OCI-LY1 (cell line): Measurements from ENCODE around the gene SLAMF6.
A peak's percentile ranks its signal among the peaks of the same experiment; 100 is the strongest.

ENCODE experiments used
- H2AFZ ChIP-seq: fragments of 200-600 bp; sonication (generic), shearing (Covaris generic); 2 replicates; pipeline ENCODE4 v1.6.0; 2014; ENCODE audit warnings: antibody characterized with exemption, mild to moderate bottlenecking, low read length
- H3F3A ChIP-seq: fragments of 200-600 bp; sonication (generic), shearing (Covaris generic); 2 replicates; pipeline ENCODE4 v1.6.0; 2014; ENCODE audit warnings: mild to moderate bottlenecking, antibody characterized with exemption, low read length, moderate library complexity; ENCODE audit not compliant: insufficient read depth
- H3K27ac ChIP-seq: fragments of 200-600 bp; sonication (generic); 2 replicates; pipeline ENCODE4 v1.5.1; 2014; ENCODE audit warnings: low read length, mixed run types, mild to moderate bottlenecking, low read depth; ENCODE audit not compliant: poor library complexity, severe bottlenecking
- H3K27me3 ChIP-seq: fragments of 200-600 bp; sonication (generic); 2 replicates; pipeline ENCODE4 v1.6.0; 2014; ENCODE audit warnings: antibody characterized with exemption, mild to moderate bottlenecking, low read length, moderate library complexity; ENCODE audit not compliant: insufficient read depth
- H3K36me3 ChIP-seq: fragments of 200-600 bp; sonication (generic); 2 replicates; pipeline ENCODE4 v1.6.1; 2014; ENCODE audit warnings: mild to moderate bottlenecking, antibody characterized with exemption, low read length, moderate library complexity, mixed read lengths; ENCODE audit not compliant: insufficient read depth
- H3K4me1 ChIP-seq: fragments of 200-600 bp; sonication (generic); 2 replicates; pipeline ENCODE4 v1.5.1; 2014; ENCODE audit warnings: mild to moderate bottlenecking, low read length, moderate library complexity; ENCODE audit not compliant: insufficient read depth, severe bottlenecking
- H3K4me2 ChIP-seq: fragments of 200-600 bp; sonication (generic), shearing (Covaris generic); 2 replicates; pipeline ENCODE4 v1.6.1; 2014; ENCODE audit warnings: low read length
- H3K4me3 ChIP-seq: fragments of 200-600 bp; sonication (generic); 2 replicates; pipeline ENCODE4 v1.5.1; 2014; ENCODE audit warnings: low read length, low read depth, mild to moderate bottlenecking, mixed read lengths; ENCODE audit not compliant: poor library complexity, severe bottlenecking
- H3K79me2 ChIP-seq: fragments of 200-600 bp; shearing (Covaris generic); 2 replicates; pipeline ENCODE4 v1.6.1; 2016; ENCODE audit warnings: mixed run types, low read length, mixed read lengths; ENCODE audit not compliant: insufficient read depth
- H3K9ac ChIP-seq: fragments of 200-600 bp; sonication (generic), shearing (Covaris generic); 2 replicates; pipeline ENCODE4 v1.6.1; 2014; ENCODE audit warnings: mild to moderate bottlenecking, low read length, mixed read lengths
- H3K9me2 ChIP-seq: fragments of 200-600 bp; sonication (generic), shearing (Covaris generic); 2 replicates; pipeline ENCODE4 v1.6.1; 2014; ENCODE audit warnings: low read depth, mild to moderate bottlenecking, low read length, mixed read lengths
- H3K9me3 ChIP-seq: fragments of 200-600 bp; shearing (Covaris generic); 2 replicates; pipeline ENCODE4 v1.6.1; 2014; ENCODE audit warnings: low read length, mixed read lengths
- H4K20me1 ChIP-seq: fragments of 200-600 bp; sonication (generic), shearing (Covaris generic); 2 replicates; pipeline ENCODE4 v1.6.0; 2016; ENCODE audit warnings: mild to moderate bottlenecking, low read length; ENCODE audit not compliant: insufficient read depth
- EZH2 ChIP-seq: fragments of 200-600 bp; sonication (generic), shearing (Covaris generic); IDR thresholded peaks from 2 replicates; pipeline ENCODE4 v1.8.0; 2017; ENCODE audit warnings: borderline replicate concordance, mixed run types, mild to moderate bottlenecking, antibody characterized with exemption, low read length, moderate library complexity, mixed read lengths
- TF ChIP-seq, protein P1 (sequence below): fragments of 200-600 bp; sonication (generic), shearing (Covaris generic); IDR thresholded peaks from 2 replicates; pipeline ENCODE4 v1.5.1; 2017; ENCODE audit warnings: mild to moderate bottlenecking, antibody characterized with exemption, low read length, moderate library complexity, mixed read lengths

SLAMF6 gene

DNA sequence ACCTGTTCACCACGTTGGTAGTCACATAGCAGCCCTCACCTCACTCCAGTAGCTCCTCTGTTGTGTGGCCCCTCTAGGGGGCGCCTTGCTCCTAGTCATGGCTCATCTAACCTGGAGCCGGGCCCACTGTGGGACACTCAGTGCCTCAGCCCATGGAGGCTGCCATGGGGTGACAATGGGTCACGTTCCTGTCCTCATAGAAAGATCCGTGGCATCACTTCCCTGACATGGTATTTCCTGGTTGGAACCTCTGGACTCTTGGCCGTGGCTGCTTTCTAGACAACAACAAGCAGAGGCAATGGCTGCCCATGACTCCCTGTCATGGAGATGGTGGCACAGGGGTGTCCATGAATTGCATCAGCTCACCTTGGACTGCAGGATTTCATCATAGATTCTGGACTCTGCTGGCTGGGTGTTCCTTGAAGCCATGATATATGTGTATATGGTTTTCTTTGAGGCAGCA is 27.5 kb upstream of the SLAMF6 start:
- H3K4me1 ChIP-seq, result peaks cover 52% of the 10 kb centered on the region
- no peak overlapping the region for H3K9ac ChIP-seq
- H3K27me3 ChIP-seq, result no peaks in the 10 kb centered on the region
- H4K20me1 ChIP-seq, result no peaks in the 10 kb centered on the region
- peaks cover 26% of the 10 kb centered on the region; the same call in 1 of the 2 replicates for H3K36me3 ChIP-seq
- no peak for TF ChIP-seq EZH2
- TF ChIP-seq, protein P1, sequence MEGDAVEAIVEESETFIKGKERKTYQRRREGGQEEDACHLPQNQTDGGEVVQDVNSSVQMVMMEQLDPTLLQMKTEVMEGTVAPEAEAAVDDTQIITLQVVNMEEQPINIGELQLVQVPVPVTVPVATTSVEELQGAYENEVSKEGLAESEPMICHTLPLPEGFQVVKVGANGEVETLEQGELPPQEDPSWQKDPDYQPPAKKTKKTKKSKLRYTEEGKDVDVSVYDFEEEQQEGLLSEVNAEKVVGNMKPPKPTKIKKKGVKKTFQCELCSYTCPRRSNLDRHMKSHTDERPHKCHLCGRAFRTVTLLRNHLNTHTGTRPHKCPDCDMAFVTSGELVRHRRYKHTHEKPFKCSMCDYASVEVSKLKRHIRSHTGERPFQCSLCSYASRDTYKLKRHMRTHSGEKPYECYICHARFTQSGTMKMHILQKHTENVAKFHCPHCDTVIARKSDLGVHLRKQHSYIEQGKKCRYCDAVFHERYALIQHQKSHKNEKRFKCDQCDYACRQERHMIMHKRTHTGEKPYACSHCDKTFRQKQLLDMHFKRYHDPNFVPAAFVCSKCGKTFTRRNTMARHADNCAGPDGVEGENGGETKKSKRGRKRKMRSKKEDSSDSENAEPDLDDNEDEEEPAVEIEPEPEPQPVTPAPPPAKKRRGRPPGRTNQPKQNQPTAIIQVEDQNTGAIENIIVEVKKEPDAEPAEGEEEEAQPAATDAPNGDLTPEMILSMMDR, result peak; percentile 80
- no peak overlapping the region for H2AFZ ChIP-seq
- H3K9me3 ChIP-seq, result no peaks in the 10 kb centered on the region
- no peak overlapping the region for H3K4me2 ChIP-seq
- no peaks in the 10 kb centered on the region for H3K79me2 ChIP-seq
- H3F3A ChIP-seq, result no peaks in the 10 kb centered on the region
- H3K9me2 ChIP-seq, result no peaks in the 10 kb centered on the region
- H3K4me3 ChIP-seq, result no peak overlapping the region
- peak overlapping the region; percentile 92 for H3K27ac ChIP-seq

DNA sequence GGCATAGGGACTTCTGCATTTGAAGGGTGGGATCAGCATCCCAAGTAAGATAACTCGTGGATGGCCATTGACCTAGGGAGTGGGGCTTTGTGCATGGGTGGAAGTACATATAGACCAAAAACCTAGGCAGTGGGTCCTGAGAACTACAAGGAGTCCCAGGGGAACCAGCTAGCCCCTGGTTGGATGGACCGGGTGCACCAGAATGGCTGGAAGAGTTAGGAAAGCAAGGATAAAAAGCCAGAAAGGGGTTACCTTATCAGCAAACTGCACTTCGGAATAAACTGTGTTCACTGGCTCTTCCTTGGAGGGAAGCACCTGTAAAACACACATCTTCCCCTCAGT is 26.6 kb upstream of the SLAMF6 start:
- Histone ChIP-seq H3K9ac (peak overlapping the region; percentile 29; the same call in 1 of the 2 replicates), H3K79me2 (no peaks in the 10 kb centered on the region), H3K27ac (peak overlapping the region; percentile 92), H3K4me3 (no peak overlapping the region), H3K27me3 (no peaks in the 10 kb centered on the region), H4K20me1 (no peaks in the 10 kb centered on the region), H3K36me3 (peaks cover 26% of the 10 kb centered on the region; the same call in 1 of the 2 replicates), H3F3A (no peaks in the 10 kb centered on the region), H3K9me2 (no peaks in the 10 kb centered on the region), H3K4me2 (peak overlapping the region; percentile 35; the same call in 1 of the 2 replicates), H2AFZ (no peak overlapping the region), H3K9me3 (no peaks in the 10 kb centered on the region), H3K4me1 (peaks cover 59% of the 10 kb centered on the region)
- TF ChIP-seq, protein P1, result no peak

DNA sequence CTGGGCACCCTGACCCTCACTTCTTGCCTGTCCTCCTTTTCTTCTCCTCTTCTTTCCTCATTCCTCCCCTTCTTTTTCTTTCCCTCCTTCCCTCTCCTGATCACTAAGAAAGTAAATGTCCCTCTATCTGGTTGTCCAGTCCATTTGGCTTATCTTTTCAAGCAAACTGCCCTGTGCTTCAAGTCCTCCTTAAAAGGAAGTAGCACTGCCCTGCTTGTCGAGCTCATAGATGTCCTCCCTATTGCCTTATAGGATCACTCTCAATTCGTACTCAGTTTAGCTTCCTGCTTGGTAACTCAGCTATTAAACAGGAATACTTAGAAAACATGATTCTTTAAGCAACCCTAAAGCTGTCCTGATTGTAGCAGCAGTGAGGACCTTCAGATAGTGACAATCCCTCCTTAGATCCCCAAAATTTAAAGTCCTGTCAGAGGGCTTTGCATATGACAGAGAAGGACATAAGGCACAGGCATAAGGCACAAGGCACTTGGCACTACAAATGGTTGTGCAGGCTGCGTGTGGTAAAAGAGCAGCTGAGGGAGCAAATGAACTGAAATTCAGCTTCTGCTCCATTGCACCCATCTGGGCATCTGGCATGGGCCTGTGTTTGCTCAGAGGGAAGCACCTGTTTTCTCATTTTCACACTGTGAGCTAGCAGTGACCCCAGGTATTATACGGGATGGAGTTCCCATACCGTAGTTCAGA is 26.1 kb upstream of the SLAMF6 start:
- Histone ChIP-seq H3K27ac (peak overlapping the region; percentile 92), H3K27me3 (no peaks in the 10 kb centered on the region)

More for the DNA sequence above, 26.1 kb upstream of the SLAMF6 start:
- Histone ChIP-seq H3K79me2 (no peaks in the 10 kb centered on the region), H3K36me3 (peaks cover 26% of the 10 kb centered on the region; the same call in 1 of the 2 replicates), H4K20me1 (no peaks in the 10 kb centered on the region), H3K4me1 (peaks cover 64% of the 10 kb centered on the region), H3K4me3 (no peak overlapping the region), H3K9me3 (no peaks in the 10 kb centered on the region), H3F3A (no peaks in the 10 kb centered on the region), H3K9ac (peak overlapping the region; percentile 44), H2AFZ (no peak overlapping the region), H3K9me2 (no peaks in the 10 kb centered on the region), H3K4me2 (peak overlapping the region; percentile 35; the same call in 1 of the 2 replicates)
- no peak for TF ChIP-seq EZH2
- TF ChIP-seq, protein P1, result no peak
